NB4 (cell line): ENCODE measurements around the gene CADPS2.

Source experiments
- CTCF ChIP-seq: IDR thresholded peaks from one replicate; pipeline ENCODE4 v1.5.1; 2012; ENCODE audit warnings: low read depth, low read length
- MAX ChIP-seq: IDR thresholded peaks from 2 replicates; pipeline ENCODE4 v1.6.1; 2011; ENCODE audit warnings: low read depth, low read length
- POLR2A ChIP-seq: IDR thresholded peaks from 2 replicates; pipeline ENCODE4 v1.6.1; 2011; ENCODE audit warnings: mild to moderate bottlenecking; ENCODE audit not compliant: insufficient read length; ENCODE audit errors: extremely low read depth

GRCh38 chr7:122842971-122843370, 43.3 kb downstream of the CADPS2 start:
- TF ChIP-seq POLR2A (no peak), CTCF (no peak), MAX (no peak)
